Body of pancreas (tissue), 4 donors: Measurements from ENCODE around the gene DOK6.

Experiments used
- CTCF ChIP-seq, 7 experiments: fragments of 450-650 bp in 4 of 7; fragments of 200-600 bp in 3 of 7; sonication (generic) in 3 of 7; IDR thresholded peaks; one replicate each; pipeline ENCODE4 v1.5.1; 2016 to 2019; ENCODE audit warnings: antibody characterized with exemption in 7 of 7
- POLR2A ChIP-seq, 3 donors: fragments of 450-650 bp; IDR thresholded peaks; one replicate each; pipeline ENCODE4 v1.6.1; 2016; ENCODE audit warnings: antibody characterized with exemption in 3 of 3, mild to moderate bottlenecking in 2 of 3

- TF ChIP-seq POLR2A (IDR thresholded peaks at IDR 0.05): no peak
- no peak for TF ChIP-seq CTCF (IDR thresholded peaks at IDR 0.05)
These were observed 390.0 kb downstream of the DOK6 start for GRCh38 chr18:69790649-69791048.
